Muscle layer of colon (tissue), 2 donors: ENCODE results near the gene DNAH1.

ENCODE experiments used
- H3K27ac ChIP-seq: one replicate; pipeline ENCODE4 v1.7.0; 2013; ENCODE audit warnings: low read depth, mild to moderate bottlenecking, low read length, moderate library complexity
- H3K27me3 ChIP-seq, 2 donors: one replicate each; pipeline ENCODE4 v1.7.0; 2013; ENCODE audit warnings: low read length in 2 of 2, mild to moderate bottlenecking in 2 of 2; ENCODE audit not compliant: insufficient read depth in 2 of 2, control insufficient read depth in 1 of 2
- H3K36me3 ChIP-seq: one replicate; pipeline ENCODE4 v1.7.0; 2013; ENCODE audit warnings: mild to moderate bottlenecking, low read length; ENCODE audit not compliant: insufficient read depth
- H3K4me1 ChIP-seq: one replicate; pipeline ENCODE4 v1.7.0; 2013; ENCODE audit warnings: mild to moderate bottlenecking, low read length; ENCODE audit not compliant: insufficient read depth
- H3K4me3 ChIP-seq, 2 donors: one replicate each; pipeline ENCODE4 v1.7.0; 2013; ENCODE audit warnings: low read length in 2 of 2, low read depth in 1 of 2, mild to moderate bottlenecking in 1 of 2, moderate library complexity in 1 of 2
- H3K9ac ChIP-seq: one replicate; pipeline ENCODE4 v1.7.0; 2013; ENCODE audit warnings: low read length
- H3K9me3 ChIP-seq: one replicate; pipeline ENCODE4 v1.7.0; 2013; ENCODE audit warnings: mild to moderate bottlenecking, low read length
- donor health status: abdominal sarcoma.
- donor health status: Adenocarcinoma of cecum.

Gene DNAH1

GRCh38 chr3:52292247-52293065 lies 23.7 kb upstream of the DNAH1 start:
- Histone ChIP-seq H3K27me3 (no peaks in the 10 kb centered on the region), H3K9me3 (no peaks in the 10 kb centered on the region), H3K9ac (no peak overlapping the region), H3K27ac (no peak overlapping the region), H3K4me3 (no peak overlapping the region), H3K4me1 (peaks cover 7% of the 10 kb centered on the region), H3K36me3 (no peaks in the 10 kb centered on the region)

GRCh38 chr3:52293491-52294319 lies 22.4 kb upstream of the DNAH1 start:
- Histone ChIP-seq H3K27ac (no peak overlapping the region), H3K4me1 (peaks cover 1% of the 10 kb centered on the region), H3K27me3 (no peaks in the 10 kb centered on the region), H3K36me3 (no peaks in the 10 kb centered on the region), H3K4me3 (no peak overlapping the region), H3K9me3 (no peaks in the 10 kb centered on the region), H3K9ac (no peak overlapping the region)

DNA sequence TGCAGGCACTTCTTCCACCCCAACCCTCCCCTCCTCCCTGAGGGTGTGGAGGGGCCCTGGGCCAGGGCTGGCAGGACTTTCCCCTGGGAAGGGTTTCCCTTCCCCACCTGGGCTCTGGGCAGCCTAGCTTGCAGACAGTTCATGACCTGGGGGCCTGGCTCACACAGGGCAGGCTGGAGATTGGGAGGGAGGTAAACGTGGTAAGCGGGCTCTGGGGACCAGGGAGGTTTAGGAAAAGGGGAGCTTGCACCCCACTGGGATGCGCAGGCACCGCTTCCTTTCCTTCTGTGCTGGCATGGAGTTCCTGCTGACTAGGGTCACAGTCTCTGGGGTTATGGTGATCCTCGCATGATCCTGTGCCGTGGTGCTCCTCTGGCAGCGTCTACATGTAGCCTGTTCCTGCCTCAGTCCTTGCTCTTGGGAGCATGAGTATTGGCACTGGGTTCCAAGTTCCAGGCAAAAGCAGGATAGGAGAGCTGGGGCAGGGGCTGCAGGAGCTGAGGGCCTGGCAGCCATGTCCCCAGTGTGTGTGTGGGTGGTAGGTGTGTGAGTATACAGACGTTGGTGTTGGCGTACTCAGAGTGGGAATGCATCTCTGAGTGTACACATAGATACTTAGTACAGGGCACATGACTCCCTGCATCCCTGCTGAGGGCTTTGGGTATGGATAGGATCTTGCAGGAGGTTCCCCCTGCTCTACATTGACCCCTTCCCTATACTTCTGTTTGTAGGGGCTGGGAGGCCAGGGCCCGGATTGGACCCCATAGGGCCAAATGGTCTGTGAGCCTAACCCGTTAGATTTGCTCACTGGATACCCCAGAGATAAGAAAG lies 21.6 kb upstream of the DNAH1 start:
- Histone ChIP-seq H3K36me3 (no peaks in the 10 kb centered on the region), H3K4me3 (no peak overlapping the region), H3K27me3 (no peaks in the 10 kb centered on the region), H3K9ac (no peak overlapping the region), H3K27ac (no peak overlapping the region), H3K4me1 (no peaks in the 10 kb centered on the region), H3K9me3 (no peaks in the 10 kb centered on the region)

DNA sequence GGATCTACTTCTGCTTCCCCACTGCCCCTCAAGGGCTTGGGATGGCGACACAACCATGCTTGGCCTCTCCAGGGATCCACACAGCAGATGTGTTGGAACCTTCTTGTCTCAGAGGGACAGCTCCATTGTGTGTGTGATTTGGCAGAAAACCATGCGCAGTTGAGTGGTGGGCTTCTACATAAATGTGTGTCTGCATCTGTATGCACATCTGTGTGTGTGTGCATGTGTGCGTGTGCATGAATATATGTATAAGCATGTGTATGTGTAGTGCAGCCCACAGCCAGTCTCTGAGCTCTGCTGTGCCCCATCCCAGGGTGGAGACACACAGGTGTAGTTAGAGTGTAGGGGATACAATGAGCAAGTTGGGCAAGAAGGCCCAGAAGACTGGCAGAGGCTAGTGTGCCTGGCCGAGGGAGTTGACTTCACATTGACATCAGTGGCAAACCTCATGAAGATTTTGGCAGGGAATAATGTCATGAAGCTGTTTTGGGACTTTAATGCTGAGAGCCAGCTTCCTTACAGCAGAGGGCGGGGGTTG lies 20.4 kb upstream of the DNAH1 start:
- H3K27ac ChIP-seq = no peak overlapping the region
- H3K4me1 ChIP-seq = no peaks in the 10 kb centered on the region
- H3K9me3 ChIP-seq = no peaks in the 10 kb centered on the region
- H3K9ac ChIP-seq = no peak overlapping the region
- no peak overlapping the region for H3K4me3 ChIP-seq
- no peaks in the 10 kb centered on the region for H3K36me3 ChIP-seq
- no peaks in the 10 kb centered on the region for H3K27me3 ChIP-seq

- no peaks in the 10 kb centered on the region for H3K9me3 ChIP-seq
- no peak overlapping the region for H3K9ac ChIP-seq
- no peak overlapping the region for H3K27ac ChIP-seq
- H3K4me1 ChIP-seq = no peaks in the 10 kb centered on the region
- no peaks in the 10 kb centered on the region for H3K27me3 ChIP-seq
- H3K4me3 ChIP-seq = no peak overlapping the region
- H3K36me3 ChIP-seq = no peaks in the 10 kb centered on the region
Measured at GRCh38 chr3:52297242-52298148, 18.6 kb upstream of the DNAH1 start.

DNA sequence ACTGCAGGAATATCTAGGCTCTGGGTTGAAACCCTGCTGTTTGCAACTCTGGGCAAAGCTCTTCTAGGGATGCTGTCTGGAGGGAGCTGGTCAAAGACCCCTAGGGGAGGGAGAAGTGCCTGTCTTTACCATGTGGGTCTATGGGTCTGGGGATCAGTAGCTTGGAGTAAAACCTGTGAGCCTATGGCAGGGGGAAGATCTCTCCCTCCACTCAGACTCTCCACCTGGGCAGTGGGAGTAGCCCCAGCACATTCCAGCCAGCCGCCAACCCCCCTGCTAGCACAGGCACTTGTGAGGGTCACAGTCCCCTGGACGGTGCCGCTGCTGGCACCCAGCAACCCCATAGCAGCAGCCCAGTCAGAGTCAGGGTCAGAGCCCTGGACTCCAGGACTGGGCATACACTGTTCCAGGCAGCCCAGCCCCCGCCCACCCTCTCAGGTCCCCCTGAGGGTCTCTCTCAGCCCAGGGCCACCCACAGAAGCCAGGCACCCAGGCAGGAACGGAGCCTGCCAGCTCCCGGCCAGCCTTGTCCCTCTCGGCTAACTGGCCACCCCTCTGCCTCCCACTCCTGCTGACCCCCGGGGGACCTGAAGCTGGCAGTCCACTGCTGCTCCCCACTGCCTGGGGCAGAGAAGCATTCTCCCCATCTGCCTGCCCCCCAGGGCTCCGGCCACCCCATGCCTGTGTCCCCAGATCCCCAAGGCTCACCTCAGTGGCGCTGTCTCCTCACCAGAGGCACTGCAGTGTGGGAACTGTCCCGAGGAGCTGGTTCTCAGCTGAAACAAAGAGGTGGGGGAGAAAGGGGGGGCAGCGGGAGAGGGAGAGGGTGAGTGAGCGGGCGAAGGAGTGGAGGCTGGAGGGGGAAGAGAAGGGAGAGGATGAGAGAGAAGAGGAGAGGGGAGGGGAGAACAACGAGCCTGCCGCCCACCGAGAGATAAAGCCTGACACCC lies 17.7 kb upstream of the DNAH1 start:
- H3K4me1 ChIP-seq = no peaks in the 10 kb centered on the region
- H3K27ac ChIP-seq = no peak overlapping the region
- no peaks in the 10 kb centered on the region for H3K9me3 ChIP-seq
- no peaks in the 10 kb centered on the region for H3K36me3 ChIP-seq
- no peak overlapping the region for H3K9ac ChIP-seq
- no peak overlapping the region for H3K4me3 ChIP-seq
- no peaks in the 10 kb centered on the region for H3K27me3 ChIP-seq

DNA sequence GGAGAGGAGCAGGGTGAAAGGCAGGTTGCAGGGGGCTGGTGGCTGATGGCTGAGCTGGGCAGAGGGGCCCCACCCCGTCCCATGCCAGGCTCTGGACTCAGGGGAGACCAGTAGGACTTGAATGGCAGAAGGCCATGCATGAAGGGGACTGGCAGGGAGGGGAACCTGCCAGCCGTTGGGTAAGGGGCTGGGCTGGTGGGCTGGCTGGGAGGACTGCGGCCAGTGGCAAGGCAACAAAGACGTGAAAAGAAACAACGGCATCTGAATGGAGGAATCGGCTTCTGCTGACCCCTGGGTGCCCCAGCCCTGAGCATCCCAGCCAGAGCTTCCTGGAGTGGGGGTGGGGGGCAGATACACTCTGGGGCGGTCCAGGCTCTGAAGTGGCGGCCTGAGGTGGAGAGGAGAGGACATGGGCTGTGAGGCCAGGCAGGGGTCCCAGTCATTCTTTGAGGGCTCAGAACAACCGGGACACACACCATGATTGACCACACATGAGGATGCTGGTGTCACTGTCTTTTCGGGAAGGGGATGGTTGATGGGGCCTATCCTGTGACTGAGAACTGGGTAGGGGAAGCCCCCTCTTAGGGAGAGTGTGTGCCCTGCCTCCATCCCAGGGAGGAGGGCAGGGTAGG lies 16.8 kb upstream of the DNAH1 start:
- Histone ChIP-seq H3K9me3 (no peaks in the 10 kb centered on the region), H3K4me1 (no peaks in the 10 kb centered on the region), H3K27ac (no peak overlapping the region), H3K4me3 (no peak overlapping the region), H3K27me3 (no peaks in the 10 kb centered on the region), H3K36me3 (no peaks in the 10 kb centered on the region), H3K9ac (no peak overlapping the region)

DNA sequence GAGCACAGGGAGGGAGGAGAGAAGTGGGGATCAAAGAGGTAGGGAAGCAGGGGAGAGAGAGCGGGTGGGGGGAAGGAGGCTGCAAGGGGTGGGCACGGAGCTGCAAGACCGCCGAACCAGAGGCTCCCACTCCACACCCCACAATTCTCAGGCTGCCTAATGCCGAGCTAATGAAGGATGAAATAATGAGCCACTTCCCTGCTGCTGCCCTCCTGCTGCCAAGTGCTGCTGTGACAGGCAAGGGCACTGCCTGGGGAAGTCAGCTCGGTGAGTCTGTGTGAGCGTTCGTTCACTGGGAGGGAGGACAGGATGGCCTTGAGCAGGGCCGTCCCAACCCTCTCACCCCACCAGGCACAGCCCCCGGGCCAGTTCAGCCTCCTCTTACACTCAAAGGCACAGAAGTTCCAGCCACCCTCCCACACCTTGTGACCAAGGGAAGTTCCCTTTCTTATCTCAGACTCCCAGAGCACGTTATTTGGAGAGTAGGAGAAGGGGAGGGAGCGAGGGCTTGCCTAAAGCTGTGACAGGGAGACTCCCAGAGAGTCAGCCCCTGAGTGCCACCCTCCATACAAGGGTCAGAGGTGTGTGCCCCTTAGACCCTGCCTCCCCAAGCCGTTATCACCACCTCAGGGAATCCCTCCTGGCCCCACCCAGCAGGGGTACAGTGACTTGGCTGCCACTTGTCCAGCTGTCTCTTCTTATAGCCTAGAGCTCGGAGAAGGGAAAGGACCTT lies 16.1 kb upstream of the DNAH1 start:
- Histone ChIP-seq H3K27me3 (no peaks in the 10 kb centered on the region), H3K9ac (no peak overlapping the region), H3K36me3 (no peaks in the 10 kb centered on the region), H3K27ac (no peak overlapping the region), H3K4me3 (no peak overlapping the region), H3K9me3 (no peaks in the 10 kb centered on the region), H3K4me1 (no peaks in the 10 kb centered on the region)

DNA sequence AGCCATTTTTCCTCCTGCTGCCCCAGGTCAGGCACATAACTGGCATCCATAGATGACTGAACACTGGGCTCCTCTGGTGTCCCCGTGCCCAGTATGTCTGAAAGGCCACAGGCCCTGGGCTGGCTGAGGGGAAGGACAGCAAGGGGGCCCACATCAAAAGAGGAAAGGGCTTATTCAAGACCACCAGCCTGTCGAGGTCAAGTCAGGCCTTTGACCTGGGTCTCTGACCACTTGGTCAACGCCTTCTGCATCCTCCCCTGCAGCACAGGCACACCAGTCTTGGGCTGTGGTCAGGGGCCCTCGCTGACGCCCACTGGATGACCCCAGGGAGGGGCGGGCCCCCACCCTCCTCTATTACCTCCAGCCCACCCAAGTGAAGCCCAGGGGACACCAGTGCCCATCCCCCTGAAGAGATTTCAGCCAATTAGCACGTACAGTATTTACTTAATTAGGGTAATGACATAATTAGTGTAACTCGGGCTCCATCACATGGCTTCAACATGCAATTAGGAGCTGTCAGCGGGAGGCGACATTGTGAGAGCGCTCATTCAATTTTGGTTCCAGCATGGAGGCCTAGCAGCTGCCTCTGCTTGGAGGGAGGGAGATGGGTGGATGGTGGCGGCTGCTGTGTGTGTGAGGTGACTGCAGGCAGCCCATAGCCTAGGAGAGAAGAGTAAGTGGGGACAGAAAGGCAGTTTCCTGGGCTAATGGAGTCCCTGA lies 13.5 kb upstream of the DNAH1 start:
- no peaks in the 10 kb centered on the region for H3K9me3 ChIP-seq
- no peak overlapping the region for H3K9ac ChIP-seq
- no peak overlapping the region for H3K4me3 ChIP-seq
- H3K27ac ChIP-seq = no peak overlapping the region
- H3K4me1 ChIP-seq = no peaks in the 10 kb centered on the region
- no peaks in the 10 kb centered on the region for H3K36me3 ChIP-seq
- no peaks in the 10 kb centered on the region for H3K27me3 ChIP-seq
